ENCODE data around the gene PCED1B. TPM values are rescaled to one million over a fixed set of nuclear protein-coding genes. Genes with fewer than 3 reads are reported as not detected.

Gene PCED1B, protein sequence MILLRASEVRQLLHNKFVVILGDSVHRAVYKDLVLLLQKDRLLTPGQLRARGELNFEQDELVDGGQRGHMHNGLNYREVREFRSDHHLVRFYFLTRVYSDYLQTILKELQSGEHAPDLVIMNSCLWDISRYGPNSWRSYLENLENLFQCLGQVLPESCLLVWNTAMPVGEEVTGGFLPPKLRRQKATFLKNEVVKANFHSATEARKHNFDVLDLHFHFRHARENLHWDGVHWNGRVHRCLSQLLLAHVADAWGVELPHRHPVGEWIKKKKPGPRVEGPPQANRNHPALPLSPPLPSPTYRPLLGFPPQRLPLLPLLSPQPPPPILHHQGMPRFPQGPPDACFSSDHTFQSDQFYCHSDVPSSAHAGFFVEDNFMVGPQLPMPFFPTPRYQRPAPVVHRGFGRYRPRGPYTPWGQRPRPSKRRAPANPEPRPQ
- 10 to 100 TPM; 44.3 to 49.0 TPM for total RNA-seq
- 10 to 100 TPM; 46.6 to 74.6 TPM for polyA plus RNA-seq

GRCh38 chr12:47079468-47079980 lies at the start of gene PCED1B, which contains the start of gene AMIGO2:
Gene PCED1B (plus strand): TSS chr12:47079621. CDS start chr12:47235064, 155,443 bp downstream.
Gene AMIGO2 (minus strand): TSS chr12:47079959. CDS start chr12:47079002, 957 bp downstream.
- peaks cover 0 to 15% of the 10 kb centered on the region in 2 donors for H3K36me3 Mint-ChIP-seq
- intact Hi-C loops (cut with micrococcal nuclease): loop anchor here (1.0 to 2.0 kb wide), 4 partner anchors 47 to 318 kb away; no protein-coding TSS in a partner anchor
- peak within 1 kb of the TSS; percentile 96 to 99 (median 98) for H3K4me3 Mint-ChIP-seq
- Histone ChIP-seq H3K27ac (ENCODE audit: low read depth, low read length) (peak within 1 kb of the TSS; percentile 74), H3K9me3 (ENCODE audit: control insufficient read depth in 1 of 2, low read length in 2 of 2) (no peaks in the 10 kb centered on the region), H3K4me3 (ENCODE audit: low read length in 2 of 2) (peak within 1 kb of the TSS; percentile 91 to 92), H3K36me3 (ENCODE audit: insufficient read depth, low read length) (no peaks in the 10 kb centered on the region), H3K27me3 (ENCODE audit: insufficient read depth, low read length) (no peaks in the 10 kb centered on the region), H3K4me1 (ENCODE audit: insufficient read depth, low read length) (peaks cover 66% of the 10 kb centered on the region)
- H3K9me3 Mint-ChIP-seq: no peaks in the 10 kb centered on the region
- peak; percentile 43 to 63 (median 51) for DNase-seq
- POLR2A ChIA-PET (ENCODE audit: partially characterized antibody): interaction anchor here (0.6 to 9.5 kb wide), 43 partner anchors 9 to 1089 kb away, joined by 3 to 154 read pairs (median 4); partner anchors contain the start of genes SCAF11 and SLC38A1
- peak within 1 kb of the TSS; percentile 92 to 99 (median 98) for H3K27ac Mint-ChIP-seq
- peaks cover 0 to 1% of the 10 kb centered on the region in 2 donors for H3K27me3 Mint-ChIP-seq
- CTCF ChIA-PET (ENCODE audit: partially characterized antibody): interaction anchor here (0.6 to 7.8 kb wide), 22 partner anchors 9 to 662 kb away, joined by 3 to 71 read pairs (median 4); no protein-coding TSS in a partner anchor
- peaks cover 52 to 83% (median 66%) of the 10 kb centered on the region in 4 donors for H3K4me1 Mint-ChIP-seq

DNA sequence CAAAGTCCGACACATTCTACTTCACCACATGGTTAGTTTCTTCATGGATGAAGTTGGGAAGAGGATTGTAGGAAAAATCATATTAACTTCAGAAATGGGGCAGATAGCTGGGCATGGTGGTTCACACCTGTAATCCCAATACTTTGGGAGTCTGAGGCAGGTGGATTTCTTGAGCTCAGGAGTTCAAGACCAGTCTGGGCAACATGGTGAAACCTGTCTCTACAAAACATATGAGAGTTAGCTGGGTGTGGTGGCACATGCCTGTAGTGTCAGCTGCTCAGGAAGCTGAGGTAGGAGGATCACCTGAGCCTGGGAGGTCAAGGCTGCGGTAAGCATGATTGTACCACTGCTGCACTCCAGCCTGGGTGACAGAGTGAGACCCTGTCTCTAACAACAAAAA lies 49.5 kb upstream of the PCED1B start:
- DNase-seq: no peak
- intact Hi-C loops (cut with micrococcal nuclease): loop anchor here (5.0 to 10.0 kb wide), 2 partner anchors 355 to 622 kb away; no protein-coding TSS in a partner anchor
- no peak overlapping the region for H3K4me3 ChIP-seq (ENCODE audit: low read length in 2 of 2)
- H3K4me1 ChIP-seq (ENCODE audit: insufficient read depth, low read length): peaks cover 10% of the 10 kb centered on the region
- H3K27me3 ChIP-seq (ENCODE audit: insufficient read depth, low read length): no peaks in the 10 kb centered on the region
- Mint-ChIP-seq H3K4me3 (no peak overlapping the region), H3K36me3 (no peaks in the 10 kb centered on the region), H3K27me3 (peaks cover 4 to 5% of the 10 kb centered on the region in 2 donors), H3K27ac (peak overlapping the region in 1 of 7 donors; percentile 70), H3K4me1 (peaks cover 8 to 16% (median 10%) of the 10 kb centered on the region in 4 donors), H3K9me3 (peaks cover 0 to 2% (median 0%) of the 10 kb centered on the region in 8 donors)
- no peaks in the 10 kb centered on the region for H3K36me3 ChIP-seq (ENCODE audit: insufficient read depth, low read length)
- CTCF ChIA-PET (ENCODE audit: partially characterized antibody): interaction anchor here (1.2 to 2.7 kb wide), 2 partner anchors 368 to 378 kb away, joined by 4 to 13 read pairs; no protein-coding TSS in a partner anchor
- no peaks in the 10 kb centered on the region for H3K9me3 ChIP-seq (ENCODE audit: control insufficient read depth in 1 of 2, low read length in 2 of 2)
- POLR2A ChIA-PET (ENCODE audit: partially characterized antibody): no interaction called here
- no peak overlapping the region for H3K27ac ChIP-seq (ENCODE audit: low read depth, low read length)

DNA sequence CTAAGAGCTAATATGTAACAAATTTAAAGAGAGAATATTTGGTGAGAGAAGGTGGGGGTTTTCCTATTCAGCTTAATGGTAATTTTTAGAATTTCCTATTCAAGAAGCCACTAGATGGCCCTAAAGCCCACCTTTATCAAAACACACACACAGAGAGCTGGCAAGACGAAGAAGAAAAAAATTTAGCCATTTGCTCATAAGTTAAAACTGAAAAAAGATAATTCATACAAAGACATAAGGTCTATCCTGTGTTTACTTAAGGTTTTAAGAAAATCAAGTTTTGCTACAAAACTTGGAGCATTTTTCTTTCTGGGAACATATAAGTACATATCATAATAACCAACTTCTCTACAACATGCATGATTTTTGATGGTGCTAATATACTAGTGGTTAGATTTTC lies 46.8 kb upstream of the PCED1B start:
- Histone ChIP-seq H3K9me3 (ENCODE audit: control insufficient read depth in 1 of 2, low read length in 2 of 2) (no peaks in the 10 kb centered on the region), H3K27me3 (ENCODE audit: insufficient read depth, low read length) (no peaks in the 10 kb centered on the region), H3K4me3 (ENCODE audit: low read length in 2 of 2) (no peak overlapping the region), H3K4me1 (ENCODE audit: insufficient read depth, low read length) (peaks cover 10% of the 10 kb centered on the region), H3K27ac (ENCODE audit: low read depth, low read length) (no peak overlapping the region), H3K36me3 (ENCODE audit: insufficient read depth, low read length) (no peaks in the 10 kb centered on the region)
- H3K4me1 Mint-ChIP-seq: peaks cover 8 to 16% (median 10%) of the 10 kb centered on the region in 4 donors
- H3K36me3 Mint-ChIP-seq: no peaks in the 10 kb centered on the region
- intact Hi-C loops (cut with micrococcal nuclease): loop anchor here (1.0 to 5.0 kb wide), 9 partner anchors 46 to 654 kb away; partner anchors contain the start of genes AMIGO2 and PCED1B
- peak overlapping the region in 1 of 7 donors; percentile 1 for H3K27ac Mint-ChIP-seq
- peaks cover 0 to 2% (median 0%) of the 10 kb centered on the region in 8 donors for H3K9me3 Mint-ChIP-seq
- ChIA-PET CTCF (ENCODE audit: partially characterized antibody) (interaction anchor here (0.6 to 7.3 kb wide), 64 partner anchors 9 to 709 kb away, joined by 3 to 199 read pairs (median 4); partner anchors contain the start of gene PCED1B), POLR2A (ENCODE audit: partially characterized antibody) (interaction anchor here (0.6 to 1.7 kb wide), 10 partner anchors 46 to 654 kb away, joined by 3 to 15 read pairs (median 4); no protein-coding TSS in a partner anchor)
- peak; percentile 33 to 65 (median 56) for DNase-seq
- no peaks in the 10 kb centered on the region for H3K27me3 Mint-ChIP-seq
- H3K4me3 Mint-ChIP-seq: no peak overlapping the region

DNA sequence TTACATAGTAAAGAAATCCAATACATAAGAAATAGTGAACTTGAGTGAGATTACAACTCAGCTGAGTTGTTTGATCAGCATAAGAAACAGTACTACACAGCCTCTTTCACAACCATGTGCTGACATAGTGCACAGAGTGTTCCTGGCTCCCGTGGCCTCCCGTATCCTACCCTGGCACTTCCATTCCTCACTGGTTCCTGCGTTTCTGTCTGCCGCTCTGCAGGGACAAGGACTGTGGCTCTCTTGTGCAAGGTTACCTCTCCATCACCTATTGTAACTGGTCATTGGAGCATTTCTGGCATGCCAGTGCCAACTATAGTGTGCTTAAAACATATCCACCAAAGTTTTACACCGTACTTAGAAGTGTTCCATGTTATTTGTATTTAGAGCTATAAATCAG lies 46.3 kb upstream of the PCED1B start:
- no peak overlapping the region for H3K4me3 ChIP-seq (ENCODE audit: low read length in 2 of 2)
- Mint-ChIP-seq H3K27ac (peak overlapping the region in 1 of 7 donors; percentile 50), H3K4me1 (peaks cover 8 to 16% (median 10%) of the 10 kb centered on the region in 4 donors), H3K9me3 (peaks cover 0 to 2% (median 0%) of the 10 kb centered on the region in 8 donors), H3K27me3 (no peaks in the 10 kb centered on the region), H3K36me3 (no peaks in the 10 kb centered on the region), H3K4me3 (peak overlapping the region in 1 of 8 donors; percentile 61)
- no peaks in the 10 kb centered on the region for H3K27me3 ChIP-seq (ENCODE audit: insufficient read depth, low read length)
- H3K27ac ChIP-seq (ENCODE audit: low read depth, low read length): no peak overlapping the region
- H3K9me3 ChIP-seq (ENCODE audit: control insufficient read depth in 1 of 2, low read length in 2 of 2): no peaks in the 10 kb centered on the region
- ChIA-PET POLR2A (ENCODE audit: partially characterized antibody) (interaction anchor here (0.8 to 1.7 kb wide), 9 partner anchors 45 to 654 kb away, joined by 3 to 15 read pairs (median 4); no protein-coding TSS in a partner anchor), CTCF (ENCODE audit: partially characterized antibody) (interaction anchor here (0.9 to 7.3 kb wide), 54 partner anchors 9 to 709 kb away, joined by 3 to 199 read pairs (median 4); partner anchors contain the start of gene PCED1B)
- H3K4me1 ChIP-seq (ENCODE audit: insufficient read depth, low read length): peaks cover 10% of the 10 kb centered on the region
- no peak for DNase-seq
- H3K36me3 ChIP-seq (ENCODE audit: insufficient read depth, low read length): no peaks in the 10 kb centered on the region
- intact Hi-C loops (cut with micrococcal nuclease): loop anchor here (2.0 to 5.0 kb wide), 4 partner anchors 46 to 619 kb away; partner anchors contain the start of genes AMIGO2 and PCED1B

DNA sequence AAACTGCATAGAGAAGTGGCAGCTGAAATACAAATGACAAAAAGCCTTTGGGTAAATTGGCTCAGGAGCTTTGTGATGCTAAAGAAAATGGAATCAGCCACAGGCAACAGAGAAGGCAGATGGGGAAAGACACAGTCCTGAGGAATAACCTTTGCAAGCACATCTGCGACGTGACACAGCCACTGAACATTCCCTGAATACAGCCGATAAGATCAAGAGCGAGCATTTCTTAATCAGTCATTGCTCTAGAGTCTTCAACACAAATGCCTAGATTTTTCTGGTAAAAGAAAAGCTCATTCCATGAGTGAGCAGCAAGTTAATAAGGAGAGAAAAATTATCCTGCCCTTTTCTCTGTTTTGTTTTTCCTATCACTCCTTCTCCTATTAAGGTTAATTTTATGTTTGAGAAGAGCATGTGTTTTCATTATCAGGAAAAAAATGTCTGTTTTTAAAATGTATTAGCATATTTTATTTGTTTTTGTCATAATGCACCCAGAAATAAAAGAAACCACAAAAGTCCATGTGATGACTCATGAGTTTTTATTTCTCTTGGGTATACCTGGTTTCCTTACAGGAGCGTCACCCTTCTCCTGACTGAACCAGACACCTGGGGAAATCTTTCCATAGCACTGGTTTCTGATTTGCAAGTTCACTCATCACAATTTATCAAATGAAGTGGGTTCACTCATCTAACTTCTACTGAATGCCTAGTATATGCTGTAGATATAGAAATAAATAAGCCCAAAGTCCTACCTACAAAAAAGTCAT lies 45.4 kb upstream of the PCED1B start:
- Histone ChIP-seq H3K4me3 (ENCODE audit: low read length in 2 of 2) (no peak overlapping the region), H3K36me3 (ENCODE audit: insufficient read depth, low read length) (no peaks in the 10 kb centered on the region), H3K27ac (ENCODE audit: low read depth, low read length) (no peak overlapping the region), H3K9me3 (ENCODE audit: control insufficient read depth in 1 of 2, low read length in 2 of 2) (no peaks in the 10 kb centered on the region), H3K4me1 (ENCODE audit: insufficient read depth, low read length) (peaks cover 10% of the 10 kb centered on the region), H3K27me3 (ENCODE audit: insufficient read depth, low read length) (no peaks in the 10 kb centered on the region)
- CTCF ChIA-PET (ENCODE audit: partially characterized antibody): interaction anchor here (0.6 to 7.3 kb wide), 26 partner anchors 9 to 1364 kb away, joined by 3 to 199 read pairs (median 8); partner anchors contain the start of gene PCED1B
- Mint-ChIP-seq H3K27me3 (no peaks in the 10 kb centered on the region), H3K27ac (no peak overlapping the region), H3K36me3 (no peaks in the 10 kb centered on the region), H3K9me3 (peaks cover 0 to 2% (median 0%) of the 10 kb centered on the region in 8 donors), H3K4me1 (peaks cover 8 to 16% (median 10%) of the 10 kb centered on the region in 4 donors), H3K4me3 (no peak overlapping the region)
- POLR2A ChIA-PET (ENCODE audit: partially characterized antibody): interaction anchor here (0.8 to 1.7 kb wide), 5 partner anchors 44 to 364 kb away, joined by 3 to 7 read pairs (median 4); no protein-coding TSS in a partner anchor
- intact Hi-C loops (cut with micrococcal nuclease): loop anchor here (2.0 to 5.0 kb wide), 4 partner anchors 45 to 618 kb away; partner anchors contain the start of genes AMIGO2 and PCED1B
- DNase-seq: no peak

DNA sequence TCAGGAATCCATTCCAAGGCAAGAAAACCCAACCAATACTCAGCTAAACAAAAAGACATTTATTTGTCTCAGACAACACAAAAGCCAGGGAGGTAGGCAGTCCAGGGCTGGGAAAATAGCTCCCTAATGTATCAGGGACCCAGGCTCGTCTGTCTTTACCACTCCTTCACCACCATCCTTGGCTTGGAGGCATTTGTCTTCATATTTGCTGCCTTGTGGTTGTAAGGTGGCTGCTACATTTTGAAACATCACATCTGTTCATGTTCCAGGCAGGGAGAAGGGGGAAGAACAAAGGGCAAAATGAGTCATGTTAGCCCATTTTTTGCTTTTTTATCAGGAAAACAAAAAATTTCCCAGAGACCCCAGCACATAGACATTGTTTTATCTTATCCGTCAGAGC lies 44.8 kb upstream of the PCED1B start:
- peak overlapping the region in 1 of 7 donors; percentile 7 for H3K27ac Mint-ChIP-seq
- H3K27me3 Mint-ChIP-seq: no peaks in the 10 kb centered on the region
- Histone ChIP-seq H3K36me3 (ENCODE audit: insufficient read depth, low read length) (no peaks in the 10 kb centered on the region), H3K4me1 (ENCODE audit: insufficient read depth, low read length) (peaks cover 10% of the 10 kb centered on the region), H3K4me3 (ENCODE audit: low read length in 2 of 2) (no peak overlapping the region), H3K9me3 (ENCODE audit: control insufficient read depth in 1 of 2, low read length in 2 of 2) (no peaks in the 10 kb centered on the region), H3K27ac (ENCODE audit: low read depth, low read length) (no peak overlapping the region), H3K27me3 (ENCODE audit: insufficient read depth, low read length) (no peaks in the 10 kb centered on the region)
- no peak for DNase-seq
- intact Hi-C loops (cut with micrococcal nuclease): loop anchor here (5.0 kb wide), 1 partner anchor 618 kb away; no protein-coding TSS in a partner anchor
- peaks cover 8 to 14% (median 10%) of the 10 kb centered on the region in 4 donors for H3K4me1 Mint-ChIP-seq
- POLR2A ChIA-PET (ENCODE audit: partially characterized antibody): interaction anchor here (1.4 kb wide), 2 partner anchors 273 to 363 kb away, joined by 4 to 7 read pairs; no protein-coding TSS in a partner anchor
- CTCF ChIA-PET (ENCODE audit: partially characterized antibody): interaction anchor here (1.1 to 7.3 kb wide), 9 partner anchors 8 to 603 kb away, joined by 3 to 199 read pairs (median 28); no protein-coding TSS in a partner anchor
- no peaks in the 10 kb centered on the region for H3K36me3 Mint-ChIP-seq
- peaks cover 0 to 2% (median 0%) of the 10 kb centered on the region in 8 donors for H3K9me3 Mint-ChIP-seq
- H3K4me3 Mint-ChIP-seq: no peak overlapping the region
